Germinal center (tissue), 1 donor: ENCODE measurements around the gene HSF2.

Source experiments
- DNase-seq: peaks from one replicate; pipeline ENCODE4 v3.0.0; 2012; ENCODE audit warnings: mixed read lengths, low spot score

The HSF2 gene

GRCh38 chr6:122399348-122400120 is at the start of gene HSF2:
HSF2 (plus strand) TSS chr6:122399652; CDS start chr6:122399738, 86 bp downstream.
- DNase-seq, result peak; percentile 96

GRCh38 chr6:122352981-122353664 is 46.3 kb upstream of the HSF2 start:
- no peak for DNase-seq

- no peak for DNase-seq
These were observed 38.6 kb upstream of the HSF2 start for GRCh38 chr6:122360809-122361208.

GRCh38 chr6:122361314-122361979 is 38.0 kb upstream of the HSF2 start:
- no peak for DNase-seq

- DNase-seq, result no peak
These were observed 35.5 kb upstream of the HSF2 start for GRCh38 chr6:122363769-122364483.

GRCh38 chr6:122365775-122366403 is 33.6 kb upstream of the HSF2 start:
- no peak for DNase-seq

- no peak for DNase-seq
These were observed 32.3 kb upstream of the HSF2 start for GRCh38 chr6:122367171-122367570.

- DNase-seq, result no peak
These were observed 29.9 kb upstream of the HSF2 start for GRCh38 chr6:122369536-122369935.

GRCh38 chr6:122372647-122373046 is 26.8 kb upstream of the HSF2 start:
- DNase-seq, result no peak

GRCh38 chr6:122374307-122374706 is 25.1 kb upstream of the HSF2 start:
- no peak for DNase-seq

GRCh38 chr6:122376246-122376645 is 23.2 kb upstream of the HSF2 start:
- no peak for DNase-seq

GRCh38 chr6:122381494-122382265 is 17.8 kb upstream of the HSF2 start:
- DNase-seq, result peak; percentile 30

- no peak for DNase-seq
These were observed 13.4 kb upstream of the HSF2 start for GRCh38 chr6:122385857-122386612.

GRCh38 chr6:122388945-122389344 is 10.5 kb upstream of the HSF2 start:
- DNase-seq, result no peak

GRCh38 chr6:122389704-122390372 is 9.6 kb upstream of the HSF2 start:
- no peak for DNase-seq

GRCh38 chr6:122392564-122393350 is 6.7 kb upstream of the HSF2 start:
- no peak for DNase-seq

- no peak for DNase-seq
These were observed 6.0 kb upstream of the HSF2 start for GRCh38 chr6:122393351-122393896.

- DNase-seq, result no peak
These were observed 5.4 kb upstream of the HSF2 start for GRCh38 chr6:122394016-122394415.

GRCh38 chr6:122399055-122399347 is 451 bp upstream of the HSF2 start:
- no peak for DNase-seq
